Activated CD4-positive, alpha-beta T cell treated with anti-CD3 and anti-CD28 coated beads, Interleukin-2, amount 50 U/mL, for 16 hours (primary cell): Measurements from ENCODE around the gene HSFX1.
"Not testable (repeated sequence)": the region's sequence is repeated elsewhere in the genome, so short reads cannot be mapped to it uniquely, and the experiment has no call there.

Source experiments
- DNase-seq: peaks from one replicate; pipeline ENCODE4 v3.0.0-alpha.2; 2020

HSFX1 gene

GRCh38 chrX:149773768-149774167, at the start of gene HSFX1:
TSS of gene HSFX1 (plus strand) at chrX:149774068. CDS start at chrX:149774682, 614 bp downstream.
- DNase-seq: not testable (repeated sequence)

- DNase-seq: not testable (repeated sequence)
Observed at GRCh38 chrX:149727308-149727707, 46.6 kb upstream of the HSFX1 start.

- DNase-seq: not testable (repeated sequence)
Observed at GRCh38 chrX:149742269-149742668, 31.6 kb upstream of the HSFX1 start.

GRCh38 chrX:149746390-149747007, 27.4 kb upstream of the HSFX1 start:
- DNase-seq: not testable (repeated sequence)

GRCh38 chrX:149757206-149758067, 16.4 kb upstream of the HSFX1 start:
- DNase-seq: no peak

- DNase-seq: no peak
Observed at GRCh38 chrX:149758068-149758714, 15.7 kb upstream of the HSFX1 start.

GRCh38 chrX:149758715-149759078, 15.2 kb upstream of the HSFX1 start:
- not testable (repeated sequence) for DNase-seq

GRCh38 chrX:149759824-149760223, 14.0 kb upstream of the HSFX1 start:
- DNase-seq: no peak

GRCh38 chrX:149760965-149761364, 12.9 kb upstream of the HSFX1 start:
- DNase-seq: no peak

GRCh38 chrX:149761858-149762674, 11.8 kb upstream of the HSFX1 start:
- not testable (repeated sequence) for DNase-seq

GRCh38 chrX:149762696-149763614, 10.9 kb upstream of the HSFX1 start:
- DNase-seq: no peak

GRCh38 chrX:149770344-149770743, 3.5 kb upstream of the HSFX1 start:
- DNase-seq: not testable (repeated sequence)

- DNase-seq: not testable (repeated sequence)
Observed at GRCh38 chrX:149773026-149773425, 842 bp upstream of the HSFX1 start.

- DNase-seq: not testable (repeated sequence)
Observed at GRCh38 chrX:149777999-149778398, 4.1 kb downstream of the HSFX1 start.

- not testable (repeated sequence) for DNase-seq
Observed at GRCh38 chrX:149781727-149782126, 7.9 kb downstream of the HSFX1 start, which contains the start of gene MAGEA9. TSS of gene MAGEA9 (plus strand) at chrX:149781930. CDS start at chrX:149786211, 4,281 bp downstream.

GRCh38 chrX:149795531-149795930, 21.7 kb downstream of the HSFX1 start:
- DNase-seq: not testable (repeated sequence)

GRCh38 chrX:149799095-149799714, 25.3 kb downstream of the HSFX1 start:
- DNase-seq: no peak

GRCh38 chrX:149799938-149800337, 26.1 kb downstream of the HSFX1 start:
- no peak for DNase-seq

- DNase-seq: no peak
Observed at GRCh38 chrX:149803458-149804062, 29.7 kb downstream of the HSFX1 start.

- no peak for DNase-seq
Observed at GRCh38 chrX:149804102-149804501, 30.2 kb downstream of the HSFX1 start.
